H1 (cell line): ENCODE measurements around the gene CADM1. TPM values are rescaled to one million over a fixed set of nuclear protein-coding genes. Genes with fewer than 3 reads are reported as not detected.

ENCODE experiments used
- CTCF ChIA-PET: fragments of 300-600 bp; sonication (Branson Sonifier 250); formaldehyde crosslinking; loops from one replicate; lab custom pipeline; 2021; ENCODE audit not compliant: partially characterized antibody; lab: Charles Lee
- POLR2A ChIA-PET: fragments of 300-600 bp; sonication (Branson Sonifier 250); formaldehyde crosslinking; loops from one replicate; lab custom pipeline; 2021; ENCODE audit warnings: inconsistent platforms; ENCODE audit not compliant: partially characterized antibody; lab: Charles Lee
- DNase-seq, 2 experiments: peaks; one replicate each; pipeline versions ENCODE4 v3.0.0 to v3.0.0-alpha.2; 2010 to 2022; ENCODE audit warnings: low spot score in 2 of 2, low read depth in 1 of 2, mixed read lengths in 1 of 2
- FAIRE-seq: peaks from 2 replicates; lab custom pipeline; 2011; peaks lifted over from hg19 to GRCh38; lab: Jason Lieb, UNC
- H2AFZ ChIP-seq: 2 replicates; pipeline ENCODE4 v1.8.1; 2012; ENCODE audit warnings: low read length, inconsistent platforms
- H2AK5ac ChIP-seq: 2 replicates; pipeline ENCODE4 v1.6.1; 2013; ENCODE audit warnings: low read depth, low read length
- H2BK120ac ChIP-seq: replicated peaks from 2 replicates; pipeline ENCODE3; 2013; ENCODE audit warnings: low read depth, low read length, inconsistent platforms
- H2BK12ac ChIP-seq: 2 replicates; pipeline ENCODE4 v1.6.1; 2013; ENCODE audit warnings: low read depth, low read length
- H2BK15ac ChIP-seq: 2 replicates; pipeline ENCODE4 v1.6.1; 2013; ENCODE audit warnings: low read length
- H2BK20ac ChIP-seq: 2 replicates; pipeline ENCODE4 v1.6.1; 2013; ENCODE audit warnings: low read length
- H2BK5ac ChIP-seq: 2 replicates; pipeline ENCODE4 v1.6.1; 2013; ENCODE audit warnings: low read depth, low read length
- H3K14ac ChIP-seq: 2 replicates; pipeline ENCODE4 v1.6.1; 2013; ENCODE audit warnings: inconsistent platforms; ENCODE audit not compliant: insufficient read length
- H3K18ac ChIP-seq: 2 replicates; pipeline ENCODE4 v1.6.1; 2013; ENCODE audit warnings: low read length; ENCODE audit errors: extremely low read depth
- H3K23ac ChIP-seq: 2 replicates; pipeline ENCODE4 v1.6.1; 2013; ENCODE audit warnings: inconsistent platforms; ENCODE audit not compliant: insufficient read length
- H3K23me2 ChIP-seq: 2 replicates; pipeline ENCODE4 v1.6.1; 2013; ENCODE audit warnings: low read depth, low read length
- H3K27ac ChIP-seq: 2 replicates; pipeline ENCODE4 v1.6.1; 2011; ENCODE audit warnings: low read depth, low read length, inconsistent platforms
- H3K27me3 ChIP-seq, 4 experiments: replicated peaks in 1 of 4; 1 replicate in 1 of 4; 2 replicates in 3 of 4; pipeline versions ENCODE4 v1.6.1 to v1.8.1; 2011 to 2013; ENCODE audit warnings: low read length in 3 of 4, mild to moderate bottlenecking in 3 of 4, inconsistent platforms in 2 of 4, mixed read lengths in 2 of 4, moderate library complexity in 1 of 4; ENCODE audit not compliant: control insufficient read depth in 3 of 4, insufficient read depth in 3 of 4; ENCODE audit errors: extremely low read depth in 1 of 4
- H3K36me3 ChIP-seq, 4 experiments: 2 replicates each; pipeline versions ENCODE4 v1.6.1 to v1.8.1; 2011 to 2013; ENCODE audit warnings: mild to moderate bottlenecking in 4 of 4, low read length in 3 of 4, moderate library complexity in 2 of 4, control low read depth in 1 of 4, inconsistent platforms in 1 of 4; ENCODE audit not compliant: insufficient read depth in 4 of 4, control insufficient read depth in 2 of 4
- H3K4ac ChIP-seq: replicated peaks from 2 replicates; pipeline ENCODE3; 2013; ENCODE audit warnings: low read length, low read depth, mixed read lengths, inconsistent platforms; ENCODE audit not compliant: insufficient read length
- H3K4me1 ChIP-seq, 4 experiments: replicated peaks in 1 of 4; 1 replicate in 1 of 4; 2 replicates in 3 of 4; pipeline versions ENCODE4 v1.6.1 to v1.8.1; 2011 to 2013; ENCODE audit warnings: low read length in 3 of 4, inconsistent platforms in 2 of 4, mixed read lengths in 1 of 4; ENCODE audit not compliant: insufficient read depth in 4 of 4, control insufficient read depth in 3 of 4
- H3K4me2 ChIP-seq, 2 experiments: 2 replicates each; pipeline versions ENCODE4 v1.6.1 to v1.8.1; 2011 to 2013; ENCODE audit warnings: low read depth in 2 of 2, low read length in 2 of 2, control low read depth in 1 of 2, inconsistent platforms in 1 of 2, mild to moderate bottlenecking in 1 of 2; ENCODE audit not compliant: insufficient read depth in 1 of 2
- H3K4me3 ChIP-seq, 4 experiments: fragments of 200-600, 300-600 bp in 1 of 4; sonication (generic), shearing (Covaris generic), sonication (Bioruptor Twin) in 1 of 4; 2 replicates each; pipeline versions ENCODE4 v1.5.1 to v1.8.1; 2011 to 2016; ENCODE audit warnings: low read length in 4 of 4, low read depth in 3 of 4, control low read depth in 2 of 4, inconsistent platforms in 2 of 4, mild to moderate bottlenecking in 2 of 4, mixed read lengths in 1 of 4, moderate library complexity in 1 of 4; ENCODE audit not compliant: insufficient read depth in 2 of 4; ENCODE audit errors: extremely low read depth in 1 of 4
- H3K56ac ChIP-seq: replicated peaks from 2 replicates; pipeline ENCODE3; 2013; ENCODE audit warnings: low read depth, mild to moderate bottlenecking, mixed read lengths, low read length, inconsistent platforms; ENCODE audit not compliant: insufficient read length
- H3K79me1 ChIP-seq: 2 replicates; pipeline ENCODE4 v1.6.1; 2013; ENCODE audit warnings: low read depth, low read length, control low read depth
- H3K79me2 ChIP-seq, 2 experiments: 2 replicates each; pipeline versions ENCODE4 v1.6.1 to v1.8.1; 2012 to 2013; ENCODE audit warnings: low read length in 2 of 2, mild to moderate bottlenecking in 2 of 2, inconsistent platforms in 1 of 2; ENCODE audit not compliant: insufficient read depth in 2 of 2, control insufficient read depth in 1 of 2
- H3K9ac ChIP-seq, 4 experiments: replicated peaks in 1 of 4; 1 replicate in 1 of 4; 2 replicates in 3 of 4; pipeline versions ENCODE4 v1.6.1 to v1.8.1; 2011 to 2013; ENCODE audit warnings: low read depth in 3 of 4, low read length in 3 of 4, control low read depth in 2 of 4, mild to moderate bottlenecking in 2 of 4, moderate library complexity in 2 of 4, inconsistent platforms in 1 of 4; ENCODE audit errors: extremely low read depth in 1 of 4
- H3K9me3 ChIP-seq, 2 experiments: 2 replicates each; pipeline versions ENCODE4 v1.6.1 to v1.8.1; 2012 to 2013; ENCODE audit warnings: mild to moderate bottlenecking in 2 of 2, moderate library complexity in 2 of 2, control low read depth in 1 of 2, inconsistent platforms in 1 of 2, low read depth in 1 of 2, low read length in 1 of 2, mixed read lengths in 1 of 2; ENCODE audit not compliant: insufficient read depth in 2 of 2
- H4K20me1 ChIP-seq, 2 experiments: replicated peaks in 1 of 2; 2 replicates each; pipeline versions ENCODE3 to v1.8.1; 2011 to 2013; ENCODE audit warnings: inconsistent platforms in 2 of 2, low read length in 2 of 2, mild to moderate bottlenecking in 1 of 2; ENCODE audit not compliant: insufficient read depth in 2 of 2, control insufficient read depth in 1 of 2
- H4K5ac ChIP-seq: 2 replicates; pipeline ENCODE4 v1.6.1; 2013; ENCODE audit warnings: low read length, low read depth, mixed read lengths, inconsistent platforms; ENCODE audit not compliant: insufficient read length
- H4K8ac ChIP-seq: 2 replicates; pipeline ENCODE4 v1.8.0; 2013; ENCODE audit warnings: mild to moderate bottlenecking, moderate library complexity, low read length, inconsistent platforms; ENCODE audit not compliant: insufficient read depth; ENCODE audit errors: extremely low read depth
- H4K91ac ChIP-seq: replicated peaks from 2 replicates; pipeline ENCODE3; 2013; ENCODE audit warnings: low read length, mixed read lengths, inconsistent platforms; ENCODE audit not compliant: insufficient read length
- CBX5 ChIP-seq: fragments of 300-800, 300-1000 bp; sonication (generic); IDR thresholded peaks from 2 replicates; pipeline ENCODE4 v1.7.1; 2016; ENCODE audit warnings: antibody characterized with exemption, low read length, low read depth
- CBX8 ChIP-seq: fragments of 300-800, 300-1000 bp; sonication (generic); IDR thresholded peaks from 2 replicates; pipeline ENCODE4 v1.7.1; 2016; ENCODE audit warnings: low read depth, low read length, borderline replicate concordance
- CHD1 ChIP-seq: IDR thresholded peaks from 2 replicates; pipeline ENCODE4 v1.6.1; 2012; ENCODE audit warnings: low read depth, low read length, improper control_type of control experiment
- CHD2 ChIP-seq: IDR thresholded peaks from 2 replicates; pipeline ENCODE4 v1.6.1; 2012; ENCODE audit warnings: low read length, improper control_type of control experiment
- RNF2 ChIP-seq: fragments of 200-900, 300-1000 bp; sonication (generic); IDR thresholded peaks from 2 replicates; pipeline ENCODE4 v1.7.1; 2016; ENCODE audit warnings: borderline replicate concordance, low read depth, mild to moderate bottlenecking, antibody characterized with exemption, low read length; ENCODE audit not compliant: poor library complexity, severe bottlenecking; ENCODE audit errors: missing control alignments
- TCF12 ChIP-seq: IDR thresholded peaks from 2 replicates; pipeline ENCODE4 v1.6.1; 2011; ENCODE audit warnings: low read depth, mild to moderate bottlenecking, low read length
- WGBS, 2 experiments: shearing (Covaris generic) in 1 of 2; methylation state at CpG; one replicate each; pipeline versions ENCODE4 v1.1.6 to v1.1.7; 2013 to 2015; ENCODE audit warnings: low lambda C conversion rate in 2 of 2, mixed read lengths in 2 of 2, inconsistent platforms in 1 of 2, low coverage in 1 of 2, missing lambda C conversion rate in 1 of 2; ENCODE audit not compliant: insufficient replicate concordance in 2 of 2, insufficient coverage in 1 of 2, insufficient read length in 1 of 2; ENCODE audit errors: extremely low coverage in 1 of 2, missing lambda C conversion rate in 1 of 2; 5-methylcytosine and 5-hydroxymethylcytosine counted together
- polyA plus RNA-seq, 7 experiments: library from polyadenylated mRNA; depleted of rRNA in 3 of 7; stranded (reverse) in 5 of 7; unstranded in 2 of 7; fragments of >200 nt in 5 of 7; fragments of 200-250 nt in 2 of 7; gene quantifications; 1 replicate in 5 of 7; 2 replicates in 1 of 7; 4 replicates in 1 of 7; pipeline versions ENCODE4 v1.2.1 to v1.2.3, GENCODE V29; 2011 to 2013; ENCODE audit warnings: missing spikeins in 2 of 7, mixed read lengths in 2 of 7
- total RNA-seq: library from RNA; stranded (reverse); fragmentation: NEBNext Ultra II Directional; extraction: Animal tissue kit (Norgen Biotek cat#: 25700); gene quantifications from 2 replicates; pipeline ENCODE4 v1.2.1, GENCODE V29; 2021

The CADM1 gene
- total and polyA plus RNA-seq, 2 of the 8 experiments (the other 6 are each of a cell fraction or from before 2014, with no cell fraction given) = 8.3 to 25.3 TPM

DNA sequence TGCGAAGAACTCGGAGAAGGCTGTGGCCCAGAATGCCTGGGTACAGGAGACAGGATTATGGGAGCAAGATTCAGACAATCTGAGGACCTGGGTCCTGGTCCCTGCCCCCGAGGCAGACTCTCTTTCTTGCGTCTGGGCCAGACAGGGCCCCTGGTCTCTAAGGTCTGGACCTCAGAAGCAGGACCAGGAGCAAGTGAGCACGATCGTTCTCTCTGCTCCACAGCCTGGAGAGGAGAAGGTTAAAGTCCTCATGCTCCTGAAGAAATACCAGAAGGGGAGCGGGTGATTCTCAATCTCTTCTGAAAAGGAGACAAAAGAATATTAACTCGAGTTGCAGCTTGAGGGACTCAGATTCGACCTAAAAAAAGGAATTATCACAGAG, 349.9 kb downstream of the CADM1 start:
- H3K56ac ChIP-seq = no peak overlapping the region
- no peaks in the 10 kb centered on the region for H3K79me1 ChIP-seq
- no peak overlapping the region for H4K5ac ChIP-seq
- H2BK5ac ChIP-seq = no peak overlapping the region
- H3K4me1 ChIP-seq = no peaks in the 10 kb centered on the region; a peak in 1 of 7 replicates
- no peak overlapping the region for H3K23ac ChIP-seq
- H3K79me2 ChIP-seq = no peaks in the 10 kb centered on the region
- POLR2A ChIA-PET = no interaction called here
- TF ChIP-seq CHD1 = no peak
- TF ChIP-seq CBX8 = no peak
- TF ChIP-seq RNF2 = no peak
- TF ChIP-seq TCF12 = no peak
- no peak for TF ChIP-seq CHD2
- TF ChIP-seq CBX5 = no peak
- H3K4me2 ChIP-seq = no peak overlapping the region
- WGBS, 2 experiments = 92% methylated on average over 9 of the region's 9 CpGs; no CpG with 5 or more reads in 1 of the 2 experiments
- no peaks in the 10 kb centered on the region for H4K20me1 ChIP-seq
- no peak overlapping the region for H2BK12ac ChIP-seq
- FAIRE-seq (no peak), DNase-seq (no peak)
- H2BK20ac ChIP-seq = no peak overlapping the region
- no peaks in the 10 kb centered on the region for H3K27me3 ChIP-seq
- H3K14ac ChIP-seq = no peak overlapping the region
- no peak overlapping the region for H3K27ac ChIP-seq
- H3K9ac ChIP-seq = no peak overlapping the region
- no peak overlapping the region for H3K4me3 ChIP-seq
- H2BK120ac ChIP-seq = no peak overlapping the region
- no peaks in the 10 kb centered on the region for H3K9me3 ChIP-seq
- no peaks in the 10 kb centered on the region for H3K23me2 ChIP-seq
- H3K4ac ChIP-seq = no peak overlapping the region
- no peak overlapping the region for H3K18ac ChIP-seq
- CTCF ChIA-PET = interaction anchor here (1.0 kb wide), 1 partner anchor 10 kb away, joined by 5 read pairs; no protein-coding TSS in a partner anchor
- no peaks in the 10 kb centered on the region for H3K36me3 ChIP-seq
- no peak overlapping the region for H2AK5ac ChIP-seq
- no peak overlapping the region for H2BK15ac ChIP-seq
- H2AFZ ChIP-seq = no peak overlapping the region
- no peak overlapping the region for H4K91ac ChIP-seq
- H4K8ac ChIP-seq = no peak overlapping the region
